KG1 (cell line): ENCODE data around the gene CRIP2.

Experiments used
- DNase-seq: peaks from one replicate; lab custom pipeline; 2025; lab: John Stamatoyannopoulos, UW

The CRIP2 gene

DNA sequence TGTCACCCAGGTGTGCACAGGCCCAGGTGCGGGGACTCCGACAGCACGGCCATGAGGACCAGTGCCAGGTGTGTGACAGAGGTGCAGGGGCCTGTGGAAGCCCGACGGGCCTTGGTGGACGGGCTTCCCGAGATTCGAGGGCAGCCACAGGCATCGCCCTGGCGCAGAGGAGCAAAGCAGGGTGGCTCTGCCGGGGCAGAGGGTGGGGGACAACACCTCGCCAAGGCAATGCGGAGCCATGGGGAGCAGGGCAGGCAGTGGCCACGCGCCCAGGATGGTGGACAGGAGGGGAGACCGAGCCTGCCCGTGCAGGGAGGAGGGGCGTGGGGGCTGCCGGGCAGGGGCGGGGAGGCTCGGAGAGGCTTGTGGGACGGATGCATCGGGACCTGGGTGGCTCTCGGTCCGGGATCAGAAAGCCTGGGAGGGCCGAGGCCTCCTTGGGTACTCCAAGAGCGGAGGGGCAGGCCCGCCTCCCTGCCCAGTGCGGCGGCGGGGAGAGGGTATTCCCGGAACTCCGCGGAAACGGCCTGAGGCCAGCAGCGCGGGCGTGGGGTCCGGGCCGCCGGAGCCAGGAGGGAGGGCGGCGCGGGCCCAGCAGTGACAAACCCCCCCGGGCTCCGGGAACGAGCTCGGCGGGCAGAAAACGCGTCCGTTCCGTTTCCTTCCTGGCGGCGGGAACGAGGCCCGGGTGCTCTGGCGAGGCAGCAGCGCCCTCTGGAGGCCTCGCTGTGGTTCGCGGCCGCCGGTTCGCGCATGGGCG is 53.4 kb downstream of the CRIP2 start:
- DNase-seq: peak; percentile 47

DNA sequence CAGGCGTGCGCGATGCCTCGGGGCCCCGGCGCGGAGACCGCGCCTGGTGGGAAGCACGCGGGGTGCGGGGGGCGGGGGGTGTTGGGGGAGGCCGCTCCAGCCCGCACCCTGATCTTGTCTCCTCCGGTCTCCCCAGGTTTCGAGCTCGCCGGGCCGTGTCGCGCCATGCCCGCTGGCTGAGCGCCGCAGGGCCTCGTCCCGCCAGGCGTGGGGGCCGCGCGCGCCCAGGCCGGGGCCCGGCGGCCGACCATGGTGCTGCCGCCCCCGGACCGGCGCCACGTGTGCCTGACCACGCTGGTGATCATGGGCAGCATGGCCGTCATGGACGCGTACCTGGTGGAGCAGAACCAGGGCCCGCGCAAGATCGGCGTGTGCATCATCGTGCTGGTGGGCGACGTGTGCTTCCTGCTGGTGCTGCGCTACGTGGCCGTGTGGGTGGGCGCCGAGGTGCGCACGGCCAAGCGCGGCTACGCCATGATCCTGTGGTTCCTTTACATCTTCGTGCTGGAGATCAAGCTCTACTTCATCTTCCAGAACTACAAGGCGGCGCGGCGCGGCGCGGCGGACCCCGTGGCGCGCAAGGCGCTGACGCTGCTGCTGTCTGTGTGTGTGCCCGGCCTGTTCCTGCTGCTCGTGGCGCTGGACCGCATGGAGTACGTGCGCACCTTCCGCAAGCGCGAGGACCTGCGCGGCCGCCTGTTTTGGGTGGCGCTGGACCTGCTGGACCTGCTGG is 54.1 kb downstream of the CRIP2 start:
- no peak for DNase-seq

DNA sequence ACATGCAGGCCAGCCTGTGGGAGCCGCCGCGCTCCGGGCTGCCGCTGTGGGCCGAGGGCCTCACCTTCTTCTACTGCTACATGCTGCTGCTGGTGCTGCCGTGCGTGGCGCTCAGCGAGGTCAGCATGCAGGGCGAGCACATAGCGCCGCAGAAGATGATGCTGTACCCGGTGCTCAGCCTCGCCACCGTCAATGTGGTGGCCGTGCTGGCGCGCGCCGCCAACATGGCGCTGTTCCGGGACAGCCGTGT is 54.6 kb downstream of the CRIP2 start:
- DNase-seq: no peak
